Activated CD4-positive, CD25-positive, alpha-beta regulatory T cell treated with anti-CD3 and anti-CD28 coated beads, Interleukin-2, amount 50 U/mL, for 72 hours (primary cell): Measurements from ENCODE around the gene ULK1.
"Not testable (repeated sequence)": the region's sequence is repeated elsewhere in the genome, so short reads cannot be mapped to it uniquely, and the experiment has no call there.

Experiments
- DNase-seq: peaks from one replicate; pipeline ENCODE4 v3.0.0; 2021

ULK1 gene

DNA sequence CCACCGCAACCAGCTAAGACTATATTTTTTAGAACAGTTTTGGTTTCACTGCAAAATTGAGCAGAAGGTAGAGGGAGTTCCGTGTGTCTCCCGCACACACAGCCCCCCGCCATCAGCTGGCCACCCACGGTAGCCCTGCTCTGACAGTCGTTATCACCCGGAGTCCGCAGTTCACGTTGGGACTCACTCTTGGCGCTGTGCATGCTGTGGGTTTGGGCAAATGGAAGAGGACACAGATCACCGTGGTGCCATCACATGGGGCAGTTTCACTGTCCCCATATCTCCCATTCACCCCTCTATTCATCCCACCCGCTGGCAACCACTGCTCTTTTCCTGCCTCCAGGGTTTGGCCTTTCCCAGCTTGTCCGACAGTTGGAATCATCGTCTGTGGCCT is 31.8 kb upstream of the ULK1 start:
- DNase-seq = no peak

DNA sequence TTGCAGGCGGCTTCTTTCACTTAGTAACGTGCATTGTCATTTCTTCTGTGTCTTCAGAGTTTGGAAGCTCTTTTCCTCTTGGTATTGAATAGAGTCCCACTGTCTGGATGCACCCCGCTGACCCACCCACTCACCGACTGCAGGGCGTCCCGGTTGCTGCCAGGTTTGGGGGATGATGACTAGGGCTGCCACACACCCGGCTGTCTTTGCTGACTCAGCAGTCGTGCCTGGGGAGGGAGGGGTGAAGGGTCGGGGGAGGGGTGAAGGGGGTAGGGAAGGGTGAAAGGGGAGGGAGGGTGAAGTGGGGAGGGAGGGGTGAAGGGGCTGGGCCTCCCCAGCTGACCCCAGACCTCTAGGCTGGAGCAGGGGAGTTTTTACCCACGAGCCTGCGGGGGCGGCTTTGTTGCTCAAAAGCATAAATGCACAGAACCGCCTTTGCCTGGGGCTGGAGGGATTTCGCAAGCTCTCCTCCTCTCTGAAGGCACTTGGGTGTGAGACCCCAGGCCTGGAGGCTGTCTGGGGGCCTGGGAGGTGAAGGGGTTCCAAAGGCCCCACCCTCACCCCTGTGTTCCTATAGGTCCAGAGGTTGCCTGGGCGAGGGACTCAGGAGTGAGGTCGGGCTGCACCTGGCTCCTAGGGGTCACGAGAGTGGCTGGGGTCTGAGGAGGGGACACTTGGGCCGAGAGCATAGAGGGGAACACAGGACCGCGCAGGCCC is 31.3 kb upstream of the ULK1 start:
- DNase-seq = no peak

DNA sequence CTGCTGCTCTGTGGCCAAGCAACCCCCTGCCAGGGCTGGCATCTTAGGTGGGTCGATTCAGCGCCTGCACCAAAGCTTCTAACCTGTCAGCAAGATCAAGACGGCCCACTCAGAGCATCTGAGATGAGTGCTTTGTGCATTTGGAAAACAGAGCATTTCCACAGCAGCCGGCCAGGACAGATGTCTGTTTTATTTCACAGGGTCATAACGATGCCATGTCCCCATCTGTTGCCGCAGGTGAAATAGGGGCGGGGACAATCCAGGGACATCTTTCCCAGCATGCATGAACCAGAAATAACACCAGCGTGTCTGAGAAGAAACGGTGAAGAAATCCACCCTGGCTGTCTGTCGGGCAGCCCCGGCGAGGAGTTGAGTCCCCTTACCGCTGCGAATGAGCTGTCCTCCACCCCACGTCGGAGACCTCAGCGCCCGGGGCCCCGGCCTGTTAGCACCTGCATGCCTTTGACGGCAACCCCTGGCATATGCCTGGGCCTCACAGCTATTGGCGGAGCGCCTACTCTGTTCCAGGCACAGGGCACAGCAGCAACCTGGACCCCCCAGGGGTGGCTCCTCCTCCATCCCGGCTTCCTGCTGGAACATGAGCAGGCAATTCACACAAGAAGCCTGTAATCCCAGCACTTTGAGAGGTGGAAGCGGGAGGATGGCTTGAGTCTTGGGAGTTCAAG is 30.6 kb upstream of the ULK1 start:
- DNase-seq = no peak

DNA sequence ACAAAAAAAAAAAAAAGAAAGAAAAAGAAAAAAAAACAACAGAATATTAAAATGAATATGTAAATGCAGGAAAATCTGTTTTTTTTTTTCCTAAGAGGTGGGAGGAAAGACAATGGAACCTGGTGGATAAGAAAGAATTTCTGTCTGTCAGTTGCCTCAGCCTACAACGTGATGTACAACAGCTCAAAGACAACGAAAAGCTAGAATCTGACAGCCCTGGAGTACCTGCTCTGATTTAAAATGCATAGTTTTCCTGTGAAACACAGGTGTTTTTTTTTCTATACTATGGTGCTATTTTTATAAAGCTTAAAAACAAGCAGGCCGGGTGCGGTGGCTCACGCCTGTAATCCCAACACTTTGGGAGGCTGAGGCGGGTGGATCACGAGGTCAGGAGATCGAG is 30.0 kb upstream of the ULK1 start:
- no peak for DNase-seq

DNA sequence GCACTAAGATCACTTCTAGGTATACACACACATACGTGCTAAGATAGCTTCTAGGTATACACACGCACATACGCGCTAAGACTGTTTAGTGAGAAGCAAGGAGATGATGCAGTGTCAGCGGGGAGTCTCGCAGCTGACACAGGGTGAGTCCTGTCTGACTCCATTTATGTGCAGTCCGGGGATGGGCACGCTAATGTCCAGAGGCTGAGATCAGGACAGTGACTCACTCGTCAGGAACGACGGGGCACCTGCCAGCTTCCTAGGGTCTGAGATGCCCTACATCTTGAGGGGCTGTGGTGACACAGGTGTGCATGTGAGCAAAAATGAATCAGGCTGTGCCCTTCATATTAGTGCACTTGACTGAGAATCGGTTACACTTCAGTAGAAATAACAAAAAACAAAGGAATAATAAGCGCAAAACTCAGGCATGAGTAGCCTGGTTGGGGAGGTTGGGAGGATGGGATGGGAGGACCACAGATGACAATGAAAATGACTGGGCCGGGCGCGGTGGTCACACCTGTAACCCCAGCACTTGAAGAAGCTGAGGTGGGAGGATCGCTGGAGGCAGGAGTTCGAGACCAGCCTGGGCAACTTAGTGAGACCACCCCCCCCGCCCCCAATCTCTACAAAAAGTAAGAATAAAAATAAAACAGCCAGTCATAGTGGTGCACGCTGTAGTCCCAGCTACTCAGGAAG is 29.1 kb upstream of the ULK1 start:
- DNase-seq = no peak

DNA sequence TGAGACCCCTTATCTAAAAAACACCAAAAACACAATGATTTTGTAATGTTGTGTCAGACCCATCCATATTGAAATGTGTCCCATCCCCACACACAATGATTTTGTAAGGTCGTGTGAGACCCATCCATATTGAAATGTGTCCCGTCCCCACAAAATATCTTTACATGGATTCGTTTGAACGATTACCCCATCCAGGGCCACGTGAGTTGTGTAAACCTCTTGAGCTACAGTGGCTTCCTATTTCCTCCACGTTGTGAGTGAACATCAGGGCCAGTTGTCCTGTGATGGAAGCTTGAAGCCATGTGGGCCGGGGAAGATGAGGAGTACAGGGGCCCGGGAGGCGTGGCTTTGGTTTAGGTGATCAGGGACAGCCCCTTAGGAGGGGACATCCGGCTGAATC is 27.0 kb upstream of the ULK1 start:
- DNase-seq = no peak

DNA sequence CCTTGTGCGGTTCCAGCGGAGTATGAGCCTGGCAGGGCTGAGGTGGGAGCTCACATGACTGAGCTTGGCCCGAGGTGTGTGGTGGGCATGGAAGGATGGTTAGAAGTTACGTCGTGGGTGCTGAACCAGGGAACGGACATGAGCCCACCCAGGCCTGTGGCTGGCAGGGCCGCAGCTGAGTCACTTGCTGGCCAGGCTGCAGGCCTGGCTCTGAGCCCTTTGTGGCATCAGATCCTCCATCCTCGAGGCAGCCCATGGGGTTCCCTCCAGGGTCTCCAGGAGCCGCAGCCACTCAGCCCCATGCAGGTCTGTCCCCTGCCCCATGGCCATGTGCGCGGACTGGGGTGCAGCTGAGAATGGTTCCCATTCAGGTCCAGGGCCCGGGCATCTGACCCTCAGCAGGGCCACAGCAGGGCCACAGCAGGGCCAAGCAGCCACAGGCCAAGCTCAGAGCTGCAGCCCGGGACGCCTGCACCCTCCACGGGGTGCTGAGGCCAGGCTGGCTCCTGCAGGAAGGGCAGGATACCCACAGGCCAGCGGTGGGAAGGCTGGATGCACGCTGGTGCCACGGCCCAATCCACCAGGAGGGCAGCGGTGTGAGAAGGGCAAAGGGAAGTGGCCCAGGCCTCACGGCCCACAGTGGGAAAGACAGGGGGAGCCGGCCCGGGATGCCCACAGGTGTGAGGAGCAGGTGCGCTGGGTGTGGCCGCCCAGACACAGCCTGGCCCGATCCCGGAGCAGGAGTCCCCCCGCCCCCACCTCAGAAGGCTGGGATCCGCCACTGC is 26.3 kb upstream of the ULK1 start:
- DNase-seq = no peak

DNA sequence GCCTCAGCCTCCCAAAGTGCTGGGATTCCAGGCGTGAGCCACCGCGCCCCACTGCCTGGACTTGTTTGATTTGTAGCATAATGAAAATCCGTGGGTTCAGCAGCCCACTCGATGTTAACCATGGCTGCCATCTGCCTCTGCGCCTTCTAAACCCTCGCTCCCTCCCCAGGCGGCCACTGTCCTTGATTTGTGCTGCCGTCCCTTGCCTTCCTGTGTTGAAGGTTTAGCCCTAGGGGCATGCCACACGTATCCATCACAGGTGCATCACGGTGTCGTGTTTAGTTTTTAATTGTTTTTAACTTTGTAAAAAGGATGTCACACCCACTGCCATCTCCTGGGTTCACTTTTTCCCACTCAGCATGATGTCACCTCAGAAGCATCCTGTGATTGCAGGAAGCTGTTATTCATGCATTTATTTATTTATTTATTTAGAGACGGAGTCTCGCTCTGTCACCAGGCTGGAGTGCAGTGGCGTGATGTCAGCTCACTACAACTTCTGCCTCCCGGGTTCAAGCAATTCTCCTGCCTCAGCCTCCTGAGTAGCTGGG is 24.5 kb upstream of the ULK1 start:
- no peak for DNase-seq

DNA sequence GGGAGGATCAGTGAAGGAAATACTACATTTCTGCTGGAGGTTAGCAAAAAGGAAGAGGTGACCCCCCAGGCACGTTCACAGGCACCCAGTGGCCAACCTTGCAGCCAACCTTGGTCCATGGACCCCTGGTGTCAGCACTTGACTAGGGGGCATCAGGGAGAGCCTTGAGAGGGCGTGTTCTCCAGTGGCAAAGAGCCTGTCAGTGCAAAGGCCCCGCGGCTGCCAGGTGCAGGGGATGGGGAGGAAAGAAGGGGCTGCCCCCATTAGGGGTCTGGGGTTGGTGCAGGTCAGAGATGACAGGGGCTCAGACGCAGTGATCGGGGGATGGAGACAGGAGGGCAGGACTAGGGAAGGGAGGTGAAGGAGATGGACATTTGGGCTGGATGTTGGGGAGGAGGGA is 22.7 kb upstream of the ULK1 start:
- DNase-seq = no peak

DNA sequence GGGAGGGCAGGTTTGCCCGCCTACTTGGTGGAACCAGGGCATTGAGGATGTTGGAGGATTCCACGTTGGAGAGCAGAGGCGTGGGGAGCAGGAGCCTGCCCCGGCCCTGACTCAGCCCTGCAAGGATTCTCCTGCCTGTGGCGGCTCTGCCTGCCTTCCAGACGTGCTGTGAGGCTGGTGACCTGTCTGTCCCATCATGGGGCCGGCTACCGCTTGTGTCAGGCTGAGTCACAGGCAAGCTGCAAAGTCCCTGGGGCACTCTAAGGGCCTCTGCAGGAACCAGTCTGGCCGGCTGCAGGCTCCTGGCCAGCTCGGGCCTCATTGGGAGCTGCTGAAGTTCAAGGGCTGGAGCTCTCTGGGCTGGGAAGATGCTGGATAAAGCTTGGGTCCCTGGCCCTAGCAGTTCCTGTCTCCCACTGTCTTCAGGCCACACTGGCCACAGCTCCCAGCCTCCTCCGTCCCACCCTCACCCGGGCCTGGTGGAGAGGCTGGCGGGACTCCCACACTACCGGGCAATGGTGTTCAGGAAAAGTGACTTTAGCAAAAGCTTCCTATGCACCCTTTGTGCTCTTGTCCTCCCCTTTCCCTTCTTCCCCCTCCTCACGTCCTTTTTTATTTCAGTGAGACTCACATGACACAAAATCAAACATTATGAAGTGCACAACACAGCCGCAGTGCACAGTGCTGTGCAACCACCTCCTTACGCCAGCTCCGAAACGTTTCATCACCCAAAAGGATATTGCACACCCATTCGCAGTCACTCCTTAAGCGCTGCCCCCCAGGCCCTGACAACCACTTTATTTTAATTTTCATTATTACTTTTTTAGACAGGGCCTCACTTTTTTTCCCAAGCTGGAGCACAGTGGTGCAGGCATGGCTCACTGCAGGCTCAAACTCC is 22.0 kb upstream of the ULK1 start:
- DNase-seq = no peak

DNA sequence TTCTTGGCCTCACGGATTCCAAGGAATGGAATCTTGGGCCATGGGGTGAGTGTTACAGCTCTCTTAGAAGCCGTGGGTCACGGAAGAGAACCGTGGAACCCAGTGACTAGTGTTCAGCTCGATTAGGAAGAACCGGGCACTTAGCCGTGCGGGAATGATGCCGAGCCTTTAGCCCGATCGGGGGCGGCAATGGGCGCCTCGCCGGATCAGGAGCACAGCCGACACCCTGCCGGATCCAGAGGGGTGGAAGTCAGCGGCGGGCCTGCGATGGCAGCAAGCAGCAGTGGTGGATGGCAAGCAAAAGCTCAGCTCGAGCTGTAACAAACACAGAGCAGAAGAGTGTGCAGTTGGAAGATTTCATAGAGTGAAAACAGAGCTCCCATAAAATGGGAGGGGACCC is 21.1 kb upstream of the ULK1 start:
- DNase-seq = no peak

DNA sequence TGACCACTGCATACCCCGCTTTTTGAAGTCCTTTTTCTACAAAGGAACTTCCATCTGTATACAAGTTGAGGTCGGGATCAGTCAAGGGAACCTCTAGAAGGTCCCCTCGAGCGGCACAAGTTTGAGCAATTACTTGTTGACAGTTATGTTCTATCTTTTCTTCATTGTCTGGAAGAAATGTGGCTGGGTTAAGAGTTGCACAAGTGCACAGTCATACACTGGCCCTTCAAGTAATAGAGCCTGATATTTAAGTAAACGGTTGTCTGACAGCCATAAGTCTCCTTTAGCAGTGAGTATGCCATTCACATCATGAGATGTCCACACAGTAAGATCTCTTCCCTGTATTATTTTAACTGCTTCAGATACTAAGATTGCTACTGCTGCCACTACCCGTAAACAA is 19.4 kb upstream of the ULK1 start:
- DNase-seq = not testable (repeated sequence)

DNA sequence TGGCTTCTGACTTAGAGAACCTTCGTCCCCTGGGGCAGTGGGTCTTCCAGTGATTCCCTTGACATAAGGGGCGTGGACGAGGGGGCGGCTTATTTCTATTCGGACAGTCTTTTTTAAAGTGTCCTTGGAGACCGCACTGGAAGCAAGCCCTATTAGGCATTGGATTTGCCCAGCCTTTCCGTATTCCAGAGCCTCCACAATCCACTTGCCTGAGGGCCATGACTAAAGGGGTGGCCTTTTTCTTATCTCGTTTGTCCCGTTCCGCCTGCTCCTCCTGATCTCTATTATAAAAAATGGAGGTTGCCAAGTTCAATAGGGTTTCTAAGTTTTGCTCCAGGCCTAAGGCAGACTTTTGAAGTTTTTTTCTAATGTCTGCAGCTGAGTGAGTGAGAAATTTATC is 17.2 kb upstream of the ULK1 start:
- DNase-seq = not testable (repeated sequence)

DNA sequence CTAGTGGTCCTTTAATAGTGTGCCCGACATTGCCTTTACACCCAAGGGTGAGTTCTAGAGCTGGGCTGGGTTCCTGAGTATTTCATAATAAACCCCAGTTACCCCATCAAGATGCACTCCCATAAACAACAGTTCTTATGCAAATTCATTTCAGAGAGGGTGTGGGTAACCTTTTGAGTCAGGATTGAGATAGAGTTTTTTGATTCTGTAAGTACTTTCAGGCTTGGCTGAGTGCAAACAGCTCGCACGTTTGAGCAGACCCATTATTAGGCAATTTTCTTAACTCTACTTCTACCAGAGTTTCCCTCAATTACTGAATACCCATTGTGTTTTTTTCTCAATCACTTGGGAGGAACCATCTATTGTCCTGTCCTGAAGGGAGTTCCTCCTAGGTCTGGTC is 16.0 kb upstream of the ULK1 start:
- DNase-seq = not testable (repeated sequence)

DNA sequence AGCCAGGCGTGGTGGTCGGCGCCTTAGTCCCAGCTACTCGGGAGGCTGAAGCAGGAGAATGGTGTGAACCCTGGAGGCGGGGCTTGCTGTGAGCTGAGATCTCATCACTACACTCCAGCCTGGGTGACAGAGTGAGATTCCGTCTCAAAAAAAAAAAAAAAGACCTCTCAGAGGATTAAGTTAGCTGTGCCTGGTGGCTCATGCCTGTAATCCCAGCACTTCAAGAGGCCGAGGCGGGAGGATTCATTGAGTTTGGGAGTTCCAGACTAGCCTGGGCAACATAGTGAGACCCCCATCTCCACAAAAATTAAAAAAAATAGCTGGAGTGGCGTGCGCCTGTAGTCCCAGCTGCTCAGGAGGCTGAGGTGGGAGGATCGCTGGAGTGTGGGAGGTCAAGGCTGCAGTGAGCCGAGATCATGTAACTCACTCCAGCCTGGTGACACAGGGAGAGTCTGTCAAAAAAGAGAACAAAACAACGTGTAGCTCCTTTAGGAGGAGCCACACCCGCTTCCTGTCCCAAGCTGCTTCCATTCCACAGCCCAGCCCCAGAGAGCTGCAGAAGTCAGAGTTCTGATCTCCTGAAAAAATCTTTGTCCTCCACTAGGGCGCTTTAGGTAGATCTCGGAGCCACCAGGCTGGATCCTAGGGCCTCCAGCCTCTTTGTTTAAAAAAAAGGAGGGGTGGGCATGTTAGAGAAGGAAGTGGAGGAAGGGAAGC is 11.5 kb upstream of the ULK1 start:
- DNase-seq = no peak

DNA sequence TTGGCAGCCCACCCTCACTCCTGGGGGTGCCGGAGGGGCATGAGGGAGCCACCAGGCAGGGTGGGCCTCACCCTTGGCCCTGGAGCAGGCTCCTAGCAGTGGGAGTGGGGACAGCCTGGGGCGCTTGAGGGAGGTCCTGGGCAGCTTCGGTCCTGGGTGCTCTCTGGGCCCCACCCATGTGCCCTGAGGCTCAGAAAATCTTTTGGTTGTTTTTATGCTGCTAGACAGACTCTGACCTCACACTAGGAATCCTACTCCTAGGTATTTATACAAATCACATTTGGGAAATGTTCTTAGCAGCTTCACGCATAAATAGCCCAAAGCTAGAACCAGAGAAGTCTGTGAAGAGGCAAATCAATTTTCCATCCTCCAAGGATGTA is 10.9 kb upstream of the ULK1 start:
- DNase-seq = no peak

DNA sequence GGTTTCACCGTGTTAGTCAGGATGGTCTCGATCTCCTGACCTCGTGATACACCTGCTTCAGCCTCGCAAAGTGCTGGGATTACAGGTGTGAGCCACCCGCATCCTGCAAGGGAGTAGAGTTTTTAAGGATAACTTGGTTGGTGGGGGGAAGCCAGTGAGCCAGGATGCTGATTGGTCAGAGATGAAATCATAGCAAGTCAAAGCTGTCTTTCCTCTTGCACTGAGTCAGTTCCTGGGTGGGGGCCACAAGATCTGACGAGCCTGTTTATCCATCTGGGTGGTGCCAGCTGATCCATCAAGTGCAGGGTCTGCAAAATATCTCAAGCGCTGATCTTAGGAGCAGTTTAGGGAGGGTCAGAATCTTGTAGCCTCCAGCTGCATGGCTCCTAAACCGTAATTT is 9.3 kb upstream of the ULK1 start:
- not testable (repeated sequence) for DNase-seq

DNA sequence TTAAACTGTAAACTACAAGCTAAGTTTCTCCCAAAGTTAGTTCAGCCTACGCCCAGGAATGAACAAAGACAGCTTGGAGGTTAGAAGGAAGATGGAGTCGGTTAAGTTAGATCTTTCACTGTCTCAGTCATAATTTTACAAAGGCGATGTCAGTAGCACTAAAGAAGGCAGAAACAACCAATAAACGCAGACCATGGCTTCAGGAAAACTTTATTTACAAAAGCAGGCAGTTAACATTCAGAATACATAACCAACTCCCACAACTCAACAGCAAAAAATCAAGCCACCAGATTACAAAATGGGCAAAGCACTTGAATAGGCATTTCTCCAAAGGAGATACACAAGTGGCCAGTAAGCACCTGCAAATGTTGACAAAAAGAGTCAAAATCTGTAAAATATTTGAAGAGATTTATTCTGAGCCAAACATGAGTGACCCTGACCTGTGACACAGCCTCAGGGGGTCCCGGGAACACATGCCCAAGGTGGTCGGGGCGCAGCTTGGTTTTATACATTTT is 8.8 kb upstream of the ULK1 start:
- DNase-seq = no peak

DNA sequence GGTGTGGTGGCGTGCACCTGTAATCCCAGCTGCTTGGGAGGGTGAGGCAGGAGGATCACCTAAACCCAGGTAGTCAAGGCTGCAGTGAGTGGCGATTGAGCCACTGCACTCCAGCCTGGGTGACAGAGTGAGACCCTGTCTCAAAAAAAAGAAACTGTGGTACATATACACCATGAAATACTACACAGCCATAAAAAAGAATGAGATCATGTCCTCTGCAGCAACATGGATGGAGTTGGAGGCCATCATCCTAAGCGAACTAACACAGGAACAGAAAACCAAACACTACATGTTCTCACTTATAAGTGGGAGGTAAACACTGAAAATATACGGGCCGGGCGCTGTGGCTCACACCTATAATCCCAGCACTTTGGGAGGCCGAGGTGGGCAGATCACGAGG is 2.7 kb upstream of the ULK1 start:
- DNase-seq = not testable (repeated sequence)

DNA sequence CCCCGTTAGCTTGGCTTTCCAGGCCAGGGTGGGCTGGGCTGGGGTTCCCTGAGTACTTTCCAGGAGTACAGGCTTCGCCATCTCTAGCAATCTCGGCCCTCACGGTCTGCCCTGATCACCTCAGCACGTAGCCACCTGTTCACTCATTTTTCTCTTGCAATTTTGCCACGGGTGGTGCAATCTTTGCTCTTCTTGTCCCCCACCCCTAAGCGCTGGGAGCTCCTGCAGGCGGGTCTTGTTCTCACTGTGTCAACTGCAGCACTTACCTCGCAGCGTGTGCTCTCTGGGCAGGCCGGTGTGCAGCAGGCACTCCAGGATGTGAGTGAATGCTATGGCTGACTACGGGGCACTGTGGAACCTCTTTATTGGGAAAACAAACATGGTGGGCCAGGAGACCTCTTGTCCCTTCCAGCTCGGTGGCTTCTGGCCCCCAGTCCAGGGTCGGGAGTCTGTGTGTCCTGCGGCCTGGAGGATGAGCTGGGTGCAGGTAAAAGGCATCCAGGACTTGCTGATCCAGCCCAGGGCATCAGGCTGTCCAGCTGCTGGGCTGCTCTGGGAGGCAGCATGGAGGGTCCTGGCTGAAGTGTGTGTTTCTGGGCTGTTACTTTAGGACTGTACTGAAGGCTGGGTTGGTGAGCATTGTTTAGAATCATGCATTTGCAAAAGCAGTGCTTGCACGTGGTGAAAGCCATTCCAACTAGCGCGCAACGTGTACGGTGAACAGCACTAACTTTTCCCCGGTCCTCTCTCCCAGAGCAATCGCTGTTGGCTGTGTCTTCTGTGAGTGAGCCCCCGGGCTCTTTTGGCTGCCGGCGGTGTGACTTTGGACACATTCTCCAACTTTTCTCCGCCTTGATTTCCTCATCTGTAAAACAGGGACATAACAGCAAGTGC is 1.5 kb upstream of the ULK1 start:
- DNase-seq = no peak
